HG03039 (cell line): ENCODE results near the gene OPN4.
"Not testable (repeated sequence)": the region's sequence is repeated elsewhere in the genome, so short reads cannot be mapped to it uniquely, and the experiment has no call there.

Source experiments
- ATAC-seq: cut with Tn5 transposase; IDR thresholded peaks from one replicate; pipeline ENCODE4 v1.9.1; 2021; ENCODE audit warnings: mild to moderate bottlenecking, moderate library complexity; ENCODE audit not compliant: unreplicated experiment

The OPN4 gene, protein sequence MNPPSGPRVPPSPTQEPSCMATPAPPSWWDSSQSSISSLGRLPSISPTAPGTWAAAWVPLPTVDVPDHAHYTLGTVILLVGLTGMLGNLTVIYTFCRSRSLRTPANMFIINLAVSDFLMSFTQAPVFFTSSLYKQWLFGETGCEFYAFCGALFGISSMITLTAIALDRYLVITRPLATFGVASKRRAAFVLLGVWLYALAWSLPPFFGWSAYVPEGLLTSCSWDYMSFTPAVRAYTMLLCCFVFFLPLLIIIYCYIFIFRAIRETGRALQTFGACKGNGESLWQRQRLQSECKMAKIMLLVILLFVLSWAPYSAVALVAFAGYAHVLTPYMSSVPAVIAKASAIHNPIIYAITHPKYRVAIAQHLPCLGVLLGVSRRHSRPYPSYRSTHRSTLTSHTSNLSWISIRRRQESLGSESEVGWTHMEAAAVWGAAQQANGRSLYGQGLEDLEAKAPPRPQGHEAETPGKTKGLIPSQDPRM

DNA sequence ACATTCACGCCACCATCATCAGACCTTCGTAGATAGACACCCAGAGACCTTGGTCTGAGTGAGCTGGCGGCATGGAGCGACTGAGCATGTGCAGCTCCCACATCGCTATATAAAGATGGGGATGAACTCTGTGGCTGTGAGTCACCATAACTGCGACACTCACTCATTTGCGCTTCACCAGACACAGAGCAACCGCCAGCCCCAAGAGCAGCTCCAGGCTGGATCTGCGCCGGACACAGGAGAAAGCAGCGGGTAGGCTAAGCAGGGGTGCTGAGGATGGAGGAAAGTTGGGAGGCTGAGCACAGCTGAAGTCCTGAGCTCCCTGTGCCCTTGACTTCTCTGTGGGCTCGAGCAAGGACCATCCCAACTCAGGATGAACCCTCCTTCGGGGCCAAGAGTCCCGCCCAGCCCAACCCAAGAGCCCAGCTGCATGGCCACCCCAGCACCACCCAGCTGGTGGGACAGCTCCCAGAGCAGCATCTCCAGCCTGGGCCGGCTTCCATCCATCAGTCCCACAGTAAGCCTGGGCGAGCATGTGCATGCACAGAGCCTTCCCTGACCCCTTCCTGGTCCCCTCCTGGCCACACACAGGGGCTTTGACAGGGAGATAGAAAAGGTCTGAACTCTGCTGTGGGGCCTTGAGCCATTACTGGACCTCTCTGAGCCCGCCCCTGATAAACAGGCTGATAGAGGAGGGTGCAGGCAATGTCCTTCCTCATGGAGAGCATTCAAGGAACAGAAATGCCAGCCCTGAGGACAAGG is at the start of gene OPN4:
OPN4 (plus strand) TSS at position 137 of the 762 bp plus-strand sequence; CDS start at position 374, 237 bp downstream.
- ATAC-seq: no peak

DNA sequence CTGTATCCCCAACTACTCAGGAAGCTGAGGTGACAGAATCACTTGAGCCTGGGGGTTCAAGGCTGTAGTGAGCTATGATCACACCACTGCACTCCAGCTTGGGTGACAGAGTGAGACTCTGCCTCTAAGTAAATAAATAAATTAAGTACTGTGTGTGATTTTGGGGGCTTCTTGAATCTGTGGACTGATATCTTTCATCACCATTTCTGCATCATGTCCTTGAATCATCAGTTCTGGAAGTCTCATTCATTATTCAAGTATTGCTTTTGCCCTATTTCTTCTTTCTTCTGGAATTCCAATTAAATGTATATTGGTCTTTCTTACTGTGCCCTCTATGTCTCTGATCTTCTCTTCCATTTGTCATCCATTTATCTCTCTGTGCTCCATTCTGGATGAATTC is 46.7 kb upstream of the OPN4 start:
- no peak for ATAC-seq

DNA sequence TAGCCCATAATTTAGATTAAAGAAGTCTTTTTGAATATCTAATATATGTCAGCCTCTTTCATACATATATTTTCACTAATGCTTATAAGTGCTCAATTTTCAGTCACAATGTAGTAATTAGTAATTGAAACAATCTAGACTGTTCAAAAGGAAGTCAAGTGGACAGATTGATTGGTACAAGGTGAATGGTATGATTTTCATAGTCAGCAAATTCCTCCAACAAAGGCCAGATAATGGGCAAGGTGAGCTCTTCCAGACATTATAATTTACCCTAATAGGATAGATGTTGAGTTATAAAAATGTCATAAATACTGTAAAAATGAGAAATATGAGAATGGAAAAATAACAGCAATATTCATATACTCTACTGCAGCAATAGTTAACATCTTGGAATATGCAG is 44.4 kb upstream of the OPN4 start:
- no peak for ATAC-seq

DNA sequence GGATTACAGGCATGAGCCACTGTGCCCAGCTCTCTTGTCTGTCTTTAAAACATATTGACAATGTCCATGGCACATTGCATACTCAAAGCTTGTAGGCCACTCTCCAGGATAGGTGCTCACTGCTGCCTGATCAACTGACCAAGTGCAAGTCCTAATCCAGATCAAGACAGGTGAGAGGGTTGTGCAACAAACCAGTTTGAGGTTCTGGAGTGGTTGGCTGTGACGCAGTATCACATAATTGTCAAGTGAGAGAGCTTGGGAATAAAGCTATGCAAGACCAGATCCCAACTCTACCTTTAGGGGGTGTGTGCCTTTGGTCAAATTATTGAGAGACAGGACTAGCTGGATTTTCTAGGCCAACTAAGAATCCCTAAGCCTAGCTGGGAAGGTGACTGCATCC is 43.0 kb upstream of the OPN4 start:
- no peak for ATAC-seq

DNA sequence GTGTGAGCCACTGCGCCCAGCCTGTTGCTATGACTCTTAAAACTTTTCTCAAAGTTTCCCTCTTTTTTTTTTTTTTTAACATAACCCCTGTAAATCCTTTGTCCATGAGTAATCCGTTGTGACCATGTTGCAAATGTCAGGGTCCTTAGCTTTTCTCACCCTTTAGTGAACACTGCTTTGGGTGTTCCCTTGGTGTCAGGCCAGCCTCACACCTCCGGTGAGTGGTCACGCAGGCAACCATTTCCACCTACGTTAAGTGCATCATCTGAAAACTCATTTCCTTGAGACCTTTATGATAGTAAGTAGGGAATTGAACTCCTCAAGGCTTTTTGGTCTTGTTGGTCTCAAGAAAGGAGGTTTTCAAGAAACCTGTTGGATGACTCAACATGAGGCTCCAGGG is 41.3 kb upstream of the OPN4 start:
- no peak for ATAC-seq

DNA sequence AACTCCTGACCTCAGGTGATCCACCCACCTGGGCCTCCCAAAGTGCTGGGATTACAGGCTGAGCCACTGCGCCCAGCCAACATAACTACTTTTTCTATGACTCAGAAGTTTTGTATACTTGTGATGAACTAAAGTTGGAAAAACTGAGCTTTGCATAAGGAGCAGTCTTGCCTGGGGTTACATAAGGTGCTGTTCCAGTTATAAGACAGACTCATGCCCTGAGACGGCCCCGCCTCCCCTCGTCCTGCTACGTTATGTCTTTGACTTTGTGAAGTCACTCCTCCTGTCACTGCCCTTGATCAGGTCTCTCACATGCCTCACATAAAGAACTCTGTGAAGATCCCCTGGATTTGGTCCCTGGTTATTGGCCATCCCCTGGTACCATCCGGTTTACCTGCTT is 40.4 kb upstream of the OPN4 start:
- no peak for ATAC-seq

DNA sequence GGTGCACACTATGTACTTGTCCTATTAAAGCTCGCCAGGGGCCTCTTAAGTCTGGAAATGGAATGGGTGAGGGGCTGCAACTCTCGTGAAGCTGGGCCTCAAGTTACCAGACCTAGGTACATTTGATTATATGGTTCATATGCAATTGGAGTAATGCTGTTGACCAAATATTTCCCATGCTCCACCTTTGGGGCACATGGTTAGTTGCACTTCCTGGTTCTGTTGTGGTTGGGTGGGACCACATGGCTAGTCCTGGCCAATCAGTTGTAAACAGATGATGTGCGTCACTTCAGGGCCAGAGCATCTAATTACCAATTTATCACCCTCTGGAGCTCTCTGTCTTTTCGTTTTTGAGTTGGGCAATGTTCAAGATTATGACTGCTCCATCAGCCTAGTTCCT is 39.5 kb upstream of the OPN4 start:
- ATAC-seq: no peak

DNA sequence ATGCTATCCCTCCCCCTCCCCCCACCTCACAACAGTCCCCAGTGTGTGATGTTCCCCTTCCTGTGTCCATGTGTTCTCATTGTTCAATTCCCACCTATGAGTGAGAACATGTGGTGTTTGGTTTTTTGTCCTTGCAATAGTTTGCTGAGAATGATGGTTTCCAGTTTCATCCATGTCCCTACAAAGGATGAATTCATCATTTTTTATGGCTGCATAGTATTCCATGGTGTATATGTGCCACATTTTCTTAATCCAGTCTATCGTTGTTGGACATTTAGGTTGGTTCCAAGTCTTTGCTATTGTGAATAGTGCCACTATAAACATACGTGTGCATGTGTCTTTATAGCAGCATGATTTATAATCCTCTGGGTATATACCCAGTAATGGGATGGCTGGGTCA is 37.1 kb upstream of the OPN4 start:
- not testable (repeated sequence) for ATAC-seq

DNA sequence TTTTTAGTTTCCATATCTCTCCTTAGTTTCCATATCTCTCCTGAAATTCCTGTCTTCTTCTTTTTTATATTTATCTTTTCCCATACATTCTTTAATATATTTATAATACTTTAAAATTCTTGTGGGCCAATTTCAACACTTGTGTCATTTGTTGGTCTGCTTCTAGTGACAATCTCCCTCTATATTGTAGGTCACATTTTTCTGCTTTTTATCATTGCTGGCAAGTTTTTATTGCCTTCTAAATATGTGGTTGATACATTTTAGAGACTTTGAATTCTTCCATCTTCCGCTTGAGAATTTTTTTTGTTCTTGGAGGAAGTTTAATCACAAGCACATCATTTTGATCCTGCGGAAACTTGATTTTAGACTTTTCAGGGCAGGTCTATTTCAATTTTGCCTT is 26.0 kb upstream of the OPN4 start:
- ATAC-seq: no peak

DNA sequence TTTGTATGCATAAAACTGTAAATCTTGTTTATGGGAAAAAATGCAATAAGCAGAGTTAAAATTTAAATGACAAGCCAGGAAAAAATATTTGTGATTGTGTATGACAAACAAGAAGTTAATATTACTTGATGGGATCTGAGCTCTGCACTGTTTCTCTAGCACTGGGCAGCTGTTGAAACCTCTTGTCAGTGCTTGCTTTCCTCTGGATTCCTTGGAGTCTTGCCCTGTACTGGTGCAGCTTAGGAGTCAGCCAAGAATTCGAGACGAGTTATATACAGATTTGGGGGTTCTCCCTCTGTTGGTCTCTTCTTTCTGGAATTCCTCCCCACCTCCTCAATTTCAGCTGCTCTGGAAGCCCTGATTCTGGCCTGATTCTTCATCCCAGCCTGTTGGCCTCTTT is 24.3 kb upstream of the OPN4 start:
- no peak for ATAC-seq

DNA sequence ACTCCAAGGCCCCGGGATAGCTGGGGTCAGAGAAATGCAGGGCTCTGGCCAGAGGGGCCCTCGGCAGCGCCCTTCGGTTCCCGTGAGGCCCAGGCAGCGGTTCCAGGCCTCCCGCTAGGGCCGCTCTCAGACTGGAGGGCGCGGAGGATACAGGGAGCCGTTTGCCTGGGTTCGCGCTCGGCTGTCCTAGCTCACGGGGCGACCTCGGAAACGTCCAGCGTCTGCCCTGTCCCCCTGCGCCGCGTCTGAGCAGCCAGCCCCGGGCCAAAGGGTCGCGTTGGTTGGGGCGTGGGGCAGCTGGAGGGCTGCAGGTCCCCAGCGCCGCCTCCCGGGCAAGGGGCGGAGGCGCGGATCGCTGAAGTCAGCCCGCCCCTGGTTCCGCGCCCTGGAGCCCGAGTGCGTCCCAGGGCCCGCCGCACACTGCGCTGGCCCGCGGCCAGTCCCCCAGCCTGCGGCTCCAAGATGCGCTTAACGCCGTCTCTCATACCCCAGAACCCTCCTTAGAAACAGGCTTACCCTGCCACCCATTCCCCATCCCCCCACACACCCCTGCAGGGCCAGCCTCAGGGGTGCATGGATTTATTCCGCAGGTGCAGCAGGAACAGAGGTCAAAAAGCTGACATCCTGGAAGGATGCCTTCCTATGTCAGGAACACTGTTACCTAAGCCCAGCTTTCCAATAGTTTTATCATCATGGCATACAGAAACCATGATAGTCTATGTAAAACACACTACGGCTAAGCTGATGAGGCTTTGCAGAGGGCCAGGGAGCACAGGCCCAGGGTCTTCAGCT is 22.1 kb upstream of the OPN4 start:
- ATAC-seq: no peak

DNA sequence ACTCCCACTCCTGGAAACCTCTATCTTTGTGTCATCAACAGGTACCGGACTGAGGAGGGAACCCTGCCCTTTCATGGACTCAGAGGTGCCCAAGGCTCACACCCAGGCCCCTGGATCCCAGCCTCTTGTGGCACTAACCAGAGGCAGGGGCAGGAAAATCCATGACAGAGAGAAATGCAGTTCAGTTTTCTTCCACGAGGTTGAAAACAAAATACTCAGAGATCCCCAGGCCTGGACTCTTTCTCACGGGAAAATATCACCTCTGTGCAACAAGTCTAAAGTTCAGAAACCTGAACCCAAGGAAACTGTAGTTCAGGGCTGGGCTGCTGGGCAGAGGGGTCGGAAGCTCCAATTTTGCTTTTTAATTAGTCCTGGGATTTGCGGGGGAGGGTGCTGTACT is 21.4 kb upstream of the OPN4 start:
- ATAC-seq: no peak

DNA sequence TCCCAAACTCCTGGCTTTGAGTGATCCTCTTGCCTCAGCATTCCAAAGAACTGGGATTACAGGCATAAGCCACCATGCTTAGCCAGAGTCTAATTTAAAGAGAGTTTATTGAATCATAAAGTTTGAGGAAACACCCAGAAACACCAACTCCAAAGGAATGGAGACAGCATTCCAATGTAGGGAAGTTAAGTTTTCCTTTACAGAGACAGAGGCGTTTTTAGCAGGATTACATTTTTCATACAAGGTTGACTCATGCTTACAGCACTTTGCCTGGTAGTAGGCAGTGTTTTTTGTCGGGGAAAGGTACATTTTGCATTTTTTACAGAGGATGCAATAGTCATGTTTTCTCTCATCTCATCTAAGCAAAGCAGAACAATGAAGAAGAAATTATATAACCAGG is 18.9 kb upstream of the OPN4 start:
- ATAC-seq: no peak

DNA sequence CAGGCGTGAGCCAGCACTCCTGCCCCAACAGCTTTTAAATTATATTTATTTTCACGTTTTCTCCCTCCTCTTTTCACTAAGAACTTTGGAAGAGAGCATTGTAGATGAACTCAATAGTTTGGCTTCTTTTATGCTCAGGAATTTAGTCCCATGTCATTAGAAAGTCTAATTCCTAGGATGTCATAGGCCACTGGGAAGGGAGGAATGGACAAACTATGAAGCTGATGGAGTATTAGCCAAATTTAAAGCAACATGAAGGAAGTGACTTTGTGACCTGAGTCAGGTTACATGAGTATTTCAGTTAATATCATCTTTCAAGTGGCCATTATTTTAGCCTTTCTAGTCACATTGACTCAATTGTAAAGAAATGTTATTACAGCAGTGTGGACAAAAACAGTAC is 18.0 kb upstream of the OPN4 start:
- no peak for ATAC-seq

DNA sequence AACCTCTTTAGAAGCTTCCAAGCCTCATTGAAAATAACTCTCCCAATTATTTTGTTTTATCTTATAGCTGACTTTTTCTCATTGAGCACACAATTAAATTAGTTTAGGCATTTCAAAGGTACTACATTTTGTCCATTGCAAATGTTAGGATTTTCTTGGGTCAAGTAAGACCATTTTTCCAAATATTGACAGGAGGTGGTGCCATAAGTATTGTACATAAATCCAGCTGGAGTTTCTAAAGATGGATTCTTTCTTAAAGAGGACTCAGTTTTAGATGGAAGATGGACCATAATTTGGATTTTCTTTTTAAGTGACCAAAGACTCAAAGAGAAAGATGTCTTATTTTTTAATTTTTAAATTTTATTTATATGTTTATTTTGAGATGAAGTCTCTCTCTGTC is 12.3 kb upstream of the OPN4 start:
- ATAC-seq: no peak

DNA sequence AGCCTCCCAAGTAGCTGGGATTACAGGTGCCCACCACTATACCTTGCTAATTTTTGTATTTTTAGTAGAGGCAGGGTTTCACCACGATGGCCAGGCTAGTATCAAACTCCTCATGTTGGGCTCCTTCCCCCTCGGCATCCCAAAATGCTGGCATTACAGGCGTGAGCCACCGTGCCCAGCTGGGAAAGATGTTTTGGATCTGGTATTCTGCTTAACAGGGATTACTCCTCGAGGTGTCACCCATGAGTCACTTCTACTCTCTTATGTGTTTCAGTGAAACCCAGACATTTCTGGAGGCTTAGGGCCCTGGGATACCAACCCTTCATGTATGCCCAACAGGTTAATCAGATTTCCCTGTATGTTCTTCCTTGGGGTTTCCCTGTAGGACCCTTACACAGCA is 11.8 kb upstream of the OPN4 start:
- ATAC-seq: no peak

DNA sequence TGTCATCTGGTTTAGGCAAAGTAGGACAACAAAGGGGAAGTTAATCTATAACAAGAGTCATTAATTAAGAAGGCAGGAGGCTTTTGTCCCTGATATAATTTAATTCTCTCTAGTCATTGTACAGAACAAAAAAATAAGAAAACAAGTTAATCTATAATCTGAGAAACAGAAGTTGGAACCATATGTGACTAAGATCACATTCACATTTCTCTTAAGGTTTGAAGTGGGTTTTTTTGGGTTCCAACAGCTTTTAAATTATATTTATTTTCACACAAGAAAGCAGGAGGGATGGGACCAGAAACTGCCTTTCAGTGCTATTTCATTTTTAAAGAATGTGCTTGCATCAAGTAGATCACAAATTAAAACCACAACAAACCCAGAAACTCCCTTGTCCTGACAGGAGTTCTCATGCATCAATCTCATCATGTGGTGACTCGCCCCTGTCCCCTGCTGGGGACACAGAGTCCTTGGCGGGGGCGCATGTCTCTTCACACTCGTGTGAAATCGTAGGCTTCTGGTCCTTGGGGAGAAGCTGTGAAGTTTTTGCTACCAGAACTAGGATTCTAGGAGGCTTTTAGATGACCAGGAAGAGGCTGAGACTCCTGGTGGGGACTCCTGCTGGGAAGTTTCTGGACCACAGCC is 10.1 kb upstream of the OPN4 start:
- ATAC-seq: no peak

DNA sequence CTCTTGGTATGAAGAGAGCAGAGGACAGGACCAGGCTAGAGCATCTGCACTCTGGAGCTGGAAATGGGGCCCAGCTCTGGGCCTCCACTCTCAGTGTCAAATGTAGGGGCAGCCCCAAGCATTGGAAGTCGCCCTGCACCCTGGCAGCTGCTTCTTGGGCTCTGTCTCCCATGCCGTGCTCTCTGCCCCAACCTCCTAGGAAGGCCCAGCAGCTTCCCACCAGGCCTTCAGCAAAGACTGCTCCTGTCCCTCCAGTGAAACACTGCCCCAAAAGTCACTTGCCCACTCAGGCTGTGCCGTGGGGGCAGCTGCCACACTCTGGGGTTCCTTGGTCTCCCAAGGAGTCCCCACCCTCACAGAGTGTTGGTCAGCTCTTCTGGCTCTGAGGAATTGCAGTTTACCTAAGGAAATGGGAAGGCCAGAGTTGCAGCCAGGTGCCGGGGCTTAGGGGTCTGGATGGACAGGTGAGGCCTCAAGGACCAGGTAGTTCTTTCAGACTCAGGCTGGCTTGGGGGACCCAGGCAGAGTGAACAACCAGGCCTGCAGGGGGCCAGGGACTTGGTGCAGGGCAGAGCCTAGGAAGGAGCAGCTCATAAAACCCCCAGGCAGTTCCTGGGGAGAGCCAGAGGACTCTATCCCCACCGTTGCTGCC is 9.4 kb upstream of the OPN4 start:
- ATAC-seq: no peak

DNA sequence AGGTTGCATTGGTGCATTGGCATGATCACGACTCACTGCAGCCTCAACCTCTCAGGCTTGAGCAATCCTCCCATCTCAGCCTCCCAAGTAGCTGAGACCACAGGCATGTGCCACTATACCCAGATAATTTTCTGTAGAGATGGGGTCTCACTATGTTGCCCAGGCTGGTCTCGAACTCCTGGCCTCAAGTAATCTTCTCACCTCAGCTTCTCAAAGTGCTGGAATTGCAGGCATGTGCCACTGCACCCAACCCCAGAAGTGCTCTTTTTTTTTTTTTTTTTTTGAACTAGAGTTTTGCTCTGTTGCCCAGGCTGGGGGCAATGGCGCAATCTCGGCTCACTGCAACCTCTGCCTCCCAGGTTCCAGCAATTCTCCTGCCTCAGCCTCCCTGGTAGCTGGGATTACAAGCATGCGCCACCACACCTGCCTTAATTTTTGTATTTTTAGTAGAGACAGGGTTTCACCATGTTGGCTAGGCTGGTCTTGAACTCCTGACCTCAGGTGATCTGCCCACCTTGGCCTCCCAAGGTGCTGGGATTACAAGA is 8.7 kb upstream of the OPN4 start:
- not testable (repeated sequence) for ATAC-seq

DNA sequence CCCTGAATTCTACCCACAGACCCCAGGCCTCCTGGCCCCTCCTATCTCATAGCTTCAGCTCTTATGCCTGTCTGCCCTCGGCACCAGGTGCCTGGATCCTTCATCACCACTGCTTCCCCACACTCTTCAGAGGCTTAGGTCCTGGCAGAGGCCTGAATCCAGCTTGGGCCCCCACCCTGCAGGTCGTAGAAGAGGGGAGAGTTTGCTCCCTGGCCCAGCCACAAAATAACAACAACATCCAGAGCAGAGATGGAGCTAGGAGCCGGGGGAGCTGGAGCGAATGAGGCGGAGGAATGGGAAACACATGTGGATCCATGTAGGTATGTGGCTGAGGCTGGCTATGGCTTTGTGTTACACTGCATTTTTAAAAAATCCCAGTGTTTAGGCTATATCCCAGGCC is 7.8 kb upstream of the OPN4 start:
- no peak for ATAC-seq
